Lung microvascular endothelial cell (primary cell): ENCODE results near the gene WDHD1. TPM values are rescaled to one million over a fixed set of nuclear protein-coding genes. Genes with fewer than 3 reads are reported as not detected.
"Not testable (repeated sequence)": the region's sequence is repeated elsewhere in the genome, so short reads cannot be mapped to it uniquely, and the experiment has no call there.

Experiments
- DNase-seq, 2 donors: peaks; one replicate each; pipeline versions ENCODE4 v3.0.0 to v3.0.0-alpha.2; 2010; ENCODE audit warnings: low read depth in 2 of 2
- total RNA-seq: library from RNA; depleted of rRNA; stranded (reverse); fragments of >200 nt; gene quantifications from 2 replicates; pipeline ENCODE4 v1.2.1, GENCODE V29; 2014

WDHD1 gene
- total RNA-seq, 1 donor from 2014 or later: 3.2 TPM

- no peak for DNase-seq
Observed at GRCh38 chr14:55047301-55048053, 20.6 kb upstream of the WDHD1 start.

- DNase-seq: no peak
Observed at GRCh38 chr14:55045087-55045486, 18.2 kb upstream of the WDHD1 start.

- DNase-seq: no peak
Observed at GRCh38 chr14:55043528-55043927, 16.6 kb upstream of the WDHD1 start.

- no peak for DNase-seq
Observed at GRCh38 chr14:55038708-55039107, 11.8 kb upstream of the WDHD1 start.

- DNase-seq: not testable (repeated sequence)
Observed at GRCh38 chr14:55037995-55038394, 11.1 kb upstream of the WDHD1 start.

GRCh38 chr14:55031190-55031589 lies 4.3 kb upstream of the WDHD1 start:
- no peak for DNase-seq

- no peak for DNase-seq
Observed at GRCh38 chr14:55028476-55028875, 1.6 kb upstream of the WDHD1 start.

GRCh38 chr14:55028066-55028465 lies 1.2 kb upstream of the WDHD1 start:
- peak; percentile 14 to 18 for DNase-seq

- DNase-seq: no peak
Observed at GRCh38 chr14:55026441-55026792, 482 bp downstream of the WDHD1 start.

- DNase-seq: no peak
Observed at GRCh38 chr14:55025948-55026347, 951 bp downstream of the WDHD1 start.

GRCh38 chr14:55024365-55024764 lies 2.5 kb downstream of the WDHD1 start:
- not testable (repeated sequence) for DNase-seq

- DNase-seq: peak in 1 of 2 donors; percentile 5
Observed at GRCh38 chr14:55019968-55020554, 6.8 kb downstream of the WDHD1 start.

- DNase-seq: no peak
Observed at GRCh38 chr14:55015006-55015405, 11.9 kb downstream of the WDHD1 start.

GRCh38 chr14:55005071-55005470 lies 21.8 kb downstream of the WDHD1 start:
- DNase-seq: peak; percentile 5 to 37

GRCh38 chr14:55000381-55000780 lies 26.5 kb downstream of the WDHD1 start:
- DNase-seq: no peak

- no peak for DNase-seq
Observed at GRCh38 chr14:54985156-54985555, 41.7 kb downstream of the WDHD1 start.

- peak; percentile 30 to 40 for DNase-seq
Observed at GRCh38 chr14:54981698-54982097, 45.2 kb downstream of the WDHD1 start.

- no peak for DNase-seq
Observed at GRCh38 chr14:54979039-54979438, 47.9 kb downstream of the WDHD1 start.

GRCh38 chr14:54976316-54976715 lies 50.6 kb downstream of the WDHD1 start:
- peak; percentile 72 to 75 for DNase-seq

- DNase-seq: peak; percentile 1 to 33
Observed at GRCh38 chr14:54975856-54976255, 51.0 kb downstream of the WDHD1 start.

GRCh38 chr14:54974788-54975414 lies 52.0 kb downstream of the WDHD1 start:
- no peak for DNase-seq

- no peak for DNase-seq
Observed at GRCh38 chr14:54967496-54967895, 59.4 kb downstream of the WDHD1 start.

- DNase-seq: no peak
Observed at GRCh38 chr14:54955143-54955542, 71.8 kb downstream of the WDHD1 start.
